HCT116 (cell line): ENCODE data around the gene SWT1.

Experiments used
- JUND ChIP-seq: IDR thresholded peaks from 2 replicates; pipeline ENCODE4 v1.6.1; 2012
- SIN3A ChIP-seq: IDR thresholded peaks from 2 replicates; pipeline ENCODE4 v1.6.1; 2012; ENCODE audit warnings: low read depth
- ZNF274 ChIP-seq: fragments of 200-500 bp; sonication (Bioruptor generic); IDR thresholded peaks from 2 replicates; pipeline ENCODE4 v1.6.1; 2014; ENCODE audit warnings: mild to moderate bottlenecking, low read depth, low read length, inconsistent platforms
- TF ChIP-seq, protein P1 (sequence below): IDR thresholded peaks from 2 replicates; pipeline ENCODE4 v1.6.1; 2012; ENCODE audit warnings: low read depth
- TF ChIP-seq, protein P2 (sequence below), 3 experiments: fragments of 200-600 bp in 1 of 3; sonication (generic) in 1 of 3; IDR thresholded peaks in 2 of 3; conservative IDR thresholded peaks in 1 of 3; 2 replicates each; pipeline ENCODE4 v1.5.1; 2012 to 2017; ENCODE audit warnings: low read depth in 2 of 3, low read length in 2 of 3, antibody characterized with exemption in 1 of 3, borderline replicate concordance in 1 of 3, control low read depth in 1 of 3, mild to moderate bottlenecking in 1 of 3, mixed read lengths in 1 of 3, mixed run types in 1 of 3, moderate library complexity in 1 of 3; ENCODE audit not compliant: insufficient read depth in 1 of 3

DNA sequence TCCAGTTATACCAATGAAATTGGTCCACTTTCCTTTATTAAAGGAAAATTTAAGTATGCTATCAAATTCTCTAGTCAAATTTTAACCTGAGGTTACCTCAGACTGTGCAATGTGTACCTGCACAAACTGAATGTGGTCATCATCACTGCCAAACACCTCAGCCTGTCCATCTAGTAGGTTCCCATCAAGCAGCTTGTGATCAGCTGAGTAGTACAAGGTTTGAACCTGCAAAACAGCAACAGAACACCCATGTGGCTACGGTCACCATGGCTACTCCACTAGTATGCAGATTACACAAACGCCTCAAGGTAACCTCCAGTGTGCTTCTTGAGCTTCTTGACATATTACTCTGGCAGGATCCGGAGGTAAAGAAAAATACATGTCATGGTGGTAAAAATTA, 148.5 kb downstream of the SWT1 start:
- TF ChIP-seq ZNF274: no peak
- no peak for TF ChIP-seq SIN3A
- no peak for TF ChIP-seq JUND
- TF ChIP-seq, protein P1, sequence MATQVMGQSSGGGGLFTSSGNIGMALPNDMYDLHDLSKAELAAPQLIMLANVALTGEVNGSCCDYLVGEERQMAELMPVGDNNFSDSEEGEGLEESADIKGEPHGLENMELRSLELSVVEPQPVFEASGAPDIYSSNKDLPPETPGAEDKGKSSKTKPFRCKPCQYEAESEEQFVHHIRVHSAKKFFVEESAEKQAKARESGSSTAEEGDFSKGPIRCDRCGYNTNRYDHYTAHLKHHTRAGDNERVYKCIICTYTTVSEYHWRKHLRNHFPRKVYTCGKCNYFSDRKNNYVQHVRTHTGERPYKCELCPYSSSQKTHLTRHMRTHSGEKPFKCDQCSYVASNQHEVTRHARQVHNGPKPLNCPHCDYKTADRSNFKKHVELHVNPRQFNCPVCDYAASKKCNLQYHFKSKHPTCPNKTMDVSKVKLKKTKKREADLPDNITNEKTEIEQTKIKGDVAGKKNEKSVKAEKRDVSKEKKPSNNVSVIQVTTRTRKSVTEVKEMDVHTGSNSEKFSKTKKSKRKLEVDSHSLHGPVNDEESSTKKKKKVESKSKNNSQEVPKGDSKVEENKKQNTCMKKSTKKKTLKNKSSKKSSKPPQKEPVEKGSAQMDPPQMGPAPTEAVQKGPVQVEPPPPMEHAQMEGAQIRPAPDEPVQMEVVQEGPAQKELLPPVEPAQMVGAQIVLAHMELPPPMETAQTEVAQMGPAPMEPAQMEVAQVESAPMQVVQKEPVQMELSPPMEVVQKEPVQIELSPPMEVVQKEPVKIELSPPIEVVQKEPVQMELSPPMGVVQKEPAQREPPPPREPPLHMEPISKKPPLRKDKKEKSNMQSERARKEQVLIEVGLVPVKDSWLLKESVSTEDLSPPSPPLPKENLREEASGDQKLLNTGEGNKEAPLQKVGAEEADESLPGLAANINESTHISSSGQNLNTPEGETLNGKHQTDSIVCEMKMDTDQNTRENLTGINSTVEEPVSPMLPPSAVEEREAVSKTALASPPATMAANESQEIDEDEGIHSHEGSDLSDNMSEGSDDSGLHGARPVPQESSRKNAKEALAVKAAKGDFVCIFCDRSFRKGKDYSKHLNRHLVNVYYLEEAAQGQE: no peak
- TF ChIP-seq, protein P2, sequence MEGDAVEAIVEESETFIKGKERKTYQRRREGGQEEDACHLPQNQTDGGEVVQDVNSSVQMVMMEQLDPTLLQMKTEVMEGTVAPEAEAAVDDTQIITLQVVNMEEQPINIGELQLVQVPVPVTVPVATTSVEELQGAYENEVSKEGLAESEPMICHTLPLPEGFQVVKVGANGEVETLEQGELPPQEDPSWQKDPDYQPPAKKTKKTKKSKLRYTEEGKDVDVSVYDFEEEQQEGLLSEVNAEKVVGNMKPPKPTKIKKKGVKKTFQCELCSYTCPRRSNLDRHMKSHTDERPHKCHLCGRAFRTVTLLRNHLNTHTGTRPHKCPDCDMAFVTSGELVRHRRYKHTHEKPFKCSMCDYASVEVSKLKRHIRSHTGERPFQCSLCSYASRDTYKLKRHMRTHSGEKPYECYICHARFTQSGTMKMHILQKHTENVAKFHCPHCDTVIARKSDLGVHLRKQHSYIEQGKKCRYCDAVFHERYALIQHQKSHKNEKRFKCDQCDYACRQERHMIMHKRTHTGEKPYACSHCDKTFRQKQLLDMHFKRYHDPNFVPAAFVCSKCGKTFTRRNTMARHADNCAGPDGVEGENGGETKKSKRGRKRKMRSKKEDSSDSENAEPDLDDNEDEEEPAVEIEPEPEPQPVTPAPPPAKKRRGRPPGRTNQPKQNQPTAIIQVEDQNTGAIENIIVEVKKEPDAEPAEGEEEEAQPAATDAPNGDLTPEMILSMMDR (IDR thresholded peaks at IDR 0.05 in 2 of 3, conservative IDR thresholded peaks at IDR 0.05 in 1 of 3; ENCODE audit: borderline replicate concordance in 1 of 3, insufficient read depth in 1 of 3, low read depth in 2 of 3, low read length in 2 of 3): no peak
